ENCODE data around the gene MAP3K14.

- TF ChIP-seq CTCF (conservative IDR thresholded peaks at IDR 0.05; ENCODE audit: low read depth, low read length) (no peak), EZH2phosphoT487 (IDR thresholded peaks at IDR 0.05; ENCODE audit: borderline replicate concordance, low read length) (no peak), EZH2 (IDR thresholded peaks at IDR 0.05; ENCODE audit: low read length, unreplicated experiment) (no peak)
Measured at GRCh38 chr17:45363498-45363897, 46.7 kb upstream of the MAP3K14 start.
